IPS-NIHi7 (cell line): Measurements from ENCODE around the gene MUC21.
A peak's percentile ranks its signal among the peaks of the same experiment; 100 is the strongest.

ENCODE experiments used
- DNase-seq: peaks from one replicate; pipeline ENCODE4 v3.0.0; 2012; ENCODE audit warnings: mixed read lengths; ENCODE audit errors: extremely low spot score

Gene MUC21

DNA sequence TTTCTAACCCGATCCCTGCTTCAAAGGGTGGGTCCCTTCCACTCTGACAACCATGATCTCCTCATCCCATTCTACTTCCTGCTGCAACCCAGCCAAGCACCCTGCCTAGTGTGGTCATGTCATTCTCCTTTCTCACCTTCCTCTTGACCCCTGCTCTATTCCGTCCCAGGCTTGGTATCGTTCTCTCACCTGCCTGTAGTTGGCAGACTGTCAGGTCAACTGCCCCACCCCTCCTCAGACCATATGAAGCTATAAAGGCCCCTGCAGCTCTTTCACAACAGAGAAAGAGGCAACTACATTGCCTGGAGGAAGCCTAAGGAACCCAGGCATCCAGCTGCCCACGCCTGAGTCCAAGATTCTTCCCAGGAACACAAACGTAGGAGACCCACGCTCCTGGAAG, at the start of gene MUC21:
Gene MUC21 (plus strand): TSS at position 280 of the 400 bp plus-strand sequence. CDS start 241 bp downstream, outside the sequence.
- no peak for DNase-seq

GRCh38 chr6:30935018-30935417, 48.5 kb upstream of the MUC21 start:
- DNase-seq = no peak

- DNase-seq = no peak
These were observed 46.3 kb upstream of the MUC21 start for GRCh38 chr6:30937265-30937664.

DNA sequence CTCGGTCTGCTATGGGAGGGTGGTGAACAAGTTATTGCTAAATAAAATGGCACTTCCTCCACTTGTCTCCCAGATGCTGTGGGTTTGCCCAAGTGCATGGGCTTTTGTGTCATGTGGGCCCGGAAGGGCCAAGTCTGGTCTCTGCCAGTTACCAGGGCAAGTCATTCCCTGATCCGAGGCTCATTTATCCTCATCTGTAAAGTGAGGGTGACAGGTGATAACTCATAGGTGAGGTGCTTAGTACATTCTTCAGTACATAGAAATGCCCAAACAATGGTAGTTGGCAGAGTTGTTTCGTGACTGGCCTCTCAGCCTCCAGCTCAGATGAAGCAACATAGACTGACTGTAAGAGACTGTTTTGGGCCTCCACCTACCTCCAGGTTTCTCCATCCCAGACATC, 44.8 kb upstream of the MUC21 start:
- DNase-seq = no peak

DNA sequence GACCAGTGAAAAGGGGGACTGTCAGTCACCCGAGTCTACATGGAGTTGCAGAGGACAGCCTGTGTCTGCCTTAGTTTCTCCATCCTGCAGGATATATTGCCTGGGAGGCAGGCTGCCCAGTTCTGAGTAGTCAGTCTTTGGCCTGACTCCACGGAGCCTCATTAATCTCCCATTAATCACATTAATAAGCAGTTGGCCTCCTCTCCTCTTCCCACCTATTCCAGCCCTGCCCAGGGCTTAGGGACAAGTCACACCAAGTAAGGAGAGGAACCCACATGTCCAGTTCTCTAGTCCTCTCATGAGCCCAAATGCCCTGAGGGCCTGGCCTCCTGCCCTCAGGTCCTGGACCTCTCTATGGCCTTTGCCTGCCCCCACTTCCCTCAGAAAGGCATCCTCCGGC, 44.0 kb upstream of the MUC21 start:
- no peak for DNase-seq

DNA sequence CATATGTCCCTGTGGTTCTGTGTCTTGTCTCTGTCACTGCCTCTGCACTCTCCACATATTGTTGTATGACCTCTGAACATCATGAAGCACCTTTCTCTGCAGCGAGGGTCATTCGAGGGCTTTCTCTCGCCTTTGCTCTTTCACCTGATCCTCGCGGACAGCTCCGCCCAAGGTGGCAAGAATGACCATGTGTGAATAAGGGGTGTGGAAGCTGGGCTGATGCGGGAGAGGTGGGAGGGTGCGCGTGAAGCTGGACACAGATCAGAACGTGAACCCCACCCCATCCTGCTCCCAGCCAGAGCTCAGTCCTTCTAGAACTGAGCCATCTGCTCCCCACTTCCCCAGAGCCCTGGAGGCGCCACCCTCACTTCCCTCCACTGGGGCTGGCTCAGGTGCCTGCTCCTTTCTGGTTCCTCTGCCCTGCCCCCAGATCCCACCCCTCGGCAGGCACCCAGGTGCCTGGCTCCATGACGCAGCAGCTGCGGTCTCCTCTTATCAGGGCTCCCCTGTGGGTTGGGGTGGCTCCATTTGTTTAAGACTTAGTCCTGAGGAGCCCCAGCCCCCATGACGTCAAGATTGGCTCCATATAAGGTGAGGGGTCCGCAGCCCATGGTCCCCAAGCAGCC, 43.0 kb upstream of the MUC21 start, which contains the start of gene MUCL3:
Gene MUCL3 (plus strand): TSS at position 613 of the 626 bp plus-strand sequence. CDS start 27 bp downstream, outside the sequence.
- no peak for DNase-seq

GRCh38 chr6:30942338-30943060, 41.0 kb upstream of the MUC21 start:
- peak; percentile 96 for DNase-seq

- no peak for DNase-seq
These were observed 39.5 kb upstream of the MUC21 start for GRCh38 chr6:30944051-30944450.

- no peak for DNase-seq
These were observed 38.2 kb upstream of the MUC21 start for GRCh38 chr6:30945281-30945680.

- DNase-seq = no peak
These were observed 36.3 kb upstream of the MUC21 start for GRCh38 chr6:30947231-30947630.

GRCh38 chr6:30948811-30949210, 34.7 kb upstream of the MUC21 start:
- no peak for DNase-seq

- no peak for DNase-seq
These were observed 31.5 kb upstream of the MUC21 start for GRCh38 chr6:30951907-30952469.

DNA sequence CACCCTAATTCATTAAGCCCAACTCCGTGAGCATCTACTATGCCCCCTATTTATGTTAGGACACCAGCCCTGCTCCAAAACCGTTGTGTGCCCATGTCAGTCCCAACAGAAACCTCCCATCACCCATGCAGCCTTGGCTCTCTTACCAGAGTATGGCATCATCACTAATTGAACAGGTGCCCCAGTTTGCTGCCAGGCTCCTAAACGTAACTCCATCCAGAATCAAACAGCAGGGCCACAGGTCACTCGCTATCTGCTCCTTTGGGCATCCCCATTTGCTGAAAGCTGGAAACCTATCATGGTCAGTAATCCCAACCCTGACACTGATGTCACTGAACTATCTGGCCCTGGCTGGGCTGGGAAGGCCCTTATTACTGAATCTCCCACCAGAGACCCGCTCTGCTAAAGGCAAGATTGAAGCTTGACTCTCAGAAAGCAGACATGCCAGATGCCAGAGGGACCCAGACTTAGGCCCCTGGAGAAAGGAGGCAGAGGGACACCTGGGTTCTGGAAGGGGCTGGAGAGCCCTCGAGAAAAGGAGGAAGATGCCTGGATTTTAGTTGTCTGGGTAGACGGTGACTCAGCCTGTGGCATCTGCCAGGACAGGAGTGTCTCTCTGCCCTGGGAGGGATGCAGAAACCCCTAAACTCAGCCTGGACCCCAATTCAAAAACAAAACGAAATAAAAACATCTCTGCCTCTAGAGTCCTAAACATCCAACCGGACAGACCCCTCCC, 28.7 kb upstream of the MUC21 start:
- no peak for DNase-seq

GRCh38 chr6:30955367-30956042, 28.0 kb upstream of the MUC21 start:
- peak; percentile 81 for DNase-seq

- DNase-seq = no peak
These were observed 25.8 kb upstream of the MUC21 start for GRCh38 chr6:30957716-30958115.

DNA sequence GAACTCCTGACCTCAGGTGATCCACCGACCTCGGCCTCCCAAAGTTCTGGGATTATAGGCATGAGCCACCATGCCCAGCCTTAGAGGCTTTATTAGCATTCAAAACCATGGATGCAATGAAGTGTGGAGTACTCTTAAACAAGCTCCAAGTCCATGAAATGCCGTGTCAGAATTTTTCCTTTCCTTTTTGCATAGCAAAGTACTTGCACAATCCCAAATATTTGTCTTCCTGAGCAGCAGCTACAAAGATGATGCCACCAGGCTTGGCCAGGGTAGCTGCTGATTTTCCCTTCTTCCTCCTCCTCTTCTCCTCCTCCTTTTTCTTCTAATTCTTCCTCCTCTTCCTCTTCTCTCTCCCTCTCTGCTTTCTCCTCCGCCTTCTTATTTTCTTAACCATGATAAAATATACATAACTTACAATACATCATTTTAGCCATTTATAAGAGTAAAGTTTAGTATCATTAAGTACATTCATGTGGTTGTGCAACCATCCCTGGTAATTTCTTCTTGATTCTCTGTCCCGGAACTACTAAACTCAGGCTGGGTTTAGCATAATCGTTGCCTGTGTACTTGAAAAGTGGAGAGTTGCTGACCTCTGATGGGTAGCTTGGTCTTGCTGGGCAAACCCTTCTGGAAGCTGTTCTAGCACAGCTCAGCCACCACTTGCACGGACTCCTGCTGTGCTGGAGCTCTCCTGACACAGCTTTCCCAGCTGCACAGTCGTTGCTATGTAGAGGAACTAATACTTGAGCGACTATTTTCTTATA, 22.4 kb upstream of the MUC21 start:
- no peak for DNase-seq

- DNase-seq = no peak
These were observed 20.8 kb upstream of the MUC21 start for GRCh38 chr6:30962716-30963115.

GRCh38 chr6:30963641-30964040, 19.9 kb upstream of the MUC21 start:
- no peak for DNase-seq

GRCh38 chr6:30964075-30964474, 19.4 kb upstream of the MUC21 start:
- DNase-seq = no peak

DNA sequence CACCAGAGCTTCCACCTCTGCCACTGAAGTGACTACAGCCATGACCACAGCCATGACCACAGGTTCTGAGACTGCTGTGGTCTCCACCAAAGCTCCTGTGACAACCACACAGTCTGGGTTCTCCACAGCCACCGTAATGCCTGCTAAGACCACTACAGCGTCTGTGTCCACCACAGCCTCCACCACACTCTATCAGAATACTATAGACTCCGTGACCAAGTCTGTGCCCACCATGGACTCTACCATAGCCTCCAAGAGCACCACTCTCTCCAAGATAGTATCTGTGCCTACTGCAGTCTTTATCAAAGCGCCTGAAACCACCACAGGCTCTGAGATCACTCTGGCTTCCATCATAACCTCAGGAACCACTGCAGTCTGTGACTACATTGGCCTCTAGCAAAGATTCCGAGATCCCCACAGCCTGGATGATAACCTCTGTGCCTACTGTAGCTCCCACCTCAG, 18.3 kb upstream of the MUC21 start:
- DNase-seq = no peak

DNA sequence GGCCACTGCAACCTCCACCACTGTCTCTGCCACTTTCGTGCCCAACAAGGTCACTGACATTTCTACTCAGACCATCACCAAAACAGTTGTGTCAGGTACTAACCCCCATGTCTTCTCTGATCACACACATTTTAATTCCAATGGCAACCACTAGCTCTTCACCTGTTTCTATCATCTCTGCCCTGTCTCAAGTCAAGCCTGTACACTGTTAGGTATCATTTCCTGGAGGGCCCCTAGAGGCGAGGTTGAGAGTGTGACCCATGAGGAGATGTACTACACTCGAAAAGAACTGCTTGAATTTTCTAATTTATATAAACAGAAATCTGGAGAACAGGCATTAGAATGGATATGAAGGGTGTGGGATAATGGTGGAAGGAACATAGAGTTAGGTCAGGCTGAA, 17.4 kb upstream of the MUC21 start:
- no peak for DNase-seq
